K562 (cell line): ENCODE measurements around the gene SDK1.

Experiments used
- GABPB2 ChIP-seq: fragments of 250-450 bp; sonication (Bioruptor Pico); conservative IDR thresholded peaks from 2 replicates; pipeline ENCODE4 v1.5.1; 2021; ENCODE audit warnings: mild to moderate bottlenecking
- KAT2B ChIP-seq: IDR thresholded peaks from one replicate; pipeline ENCODE4 v1.6.1; 2012; ENCODE audit warnings: low read depth, mild to moderate bottlenecking, control low read depth, inconsistent platforms, low read length, moderate library complexity
- MTA3 ChIP-seq: fragments of 450-650 bp; formaldehyde crosslinking; IDR thresholded peaks from 2 replicates; pipeline ENCODE4 v1.6.1; 2017; ENCODE audit warnings: mild to moderate bottlenecking, borderline replicate concordance
- MTF1 ChIP-seq: fragments of 250-450 bp; sonication (Bioruptor Pico); IDR thresholded peaks from 2 replicates; pipeline ENCODE4 v1.9.0; 2021; ENCODE audit warnings: moderate library complexity, mild to moderate bottlenecking, inconsistent platforms, borderline replicate concordance
- NFIC ChIP-seq: fragments of 450-650 bp; IDR thresholded peaks from 2 replicates; pipeline ENCODE4 v1.6.1; 2017; ENCODE audit warnings: mild to moderate bottlenecking, inconsistent platforms
- NFRKB ChIP-seq: fragments of 450-650 bp; IDR thresholded peaks from 2 replicates; pipeline ENCODE4 v1.6.1; 2016; ENCODE audit warnings: low read depth
- TCF7L2 ChIP-seq: fragments of 150-350 bp; IDR thresholded peaks from 2 replicates; pipeline ENCODE4 v1.6.1; 2016; ENCODE audit warnings: low read depth, mild to moderate bottlenecking, low read length, moderate library complexity
- ZFX ChIP-seq: sonication (generic); formaldehyde crosslinking; IDR thresholded peaks from 2 replicates; pipeline ENCODE4 v1.8.0; 2022; ENCODE audit warnings: mild to moderate bottlenecking, missing genetic modification reagents, moderate library complexity
- ZNF263 ChIP-seq: sonication (generic); formaldehyde crosslinking; IDR thresholded peaks from 2 replicates; pipeline ENCODE4 v1.8.0; 2022; ENCODE audit warnings: mild to moderate bottlenecking, missing genetic modification reagents, borderline replicate concordance
- ZNF277 ChIP-seq: fragments of 250-450 bp; sonication (Bioruptor Pico); IDR thresholded peaks from 2 replicates; pipeline ENCODE4 v1.8.0; 2022; ENCODE audit warnings: inconsistent platforms, mild to moderate bottlenecking, moderate library complexity, borderline replicate concordance
- TF ChIP-seq, protein P1 (sequence below): fragments of 250-450 bp; sonication (Bioruptor Pico); IDR thresholded peaks from 2 replicates; pipeline ENCODE4 v1.8.0; 2021; ENCODE audit warnings: moderate library complexity, mild to moderate bottlenecking, inconsistent platforms

- TF ChIP-seq ZFX = no peak
- TF ChIP-seq TCF7L2 = no peak
- TF ChIP-seq NFIC = no peak
- TF ChIP-seq, protein P1, sequence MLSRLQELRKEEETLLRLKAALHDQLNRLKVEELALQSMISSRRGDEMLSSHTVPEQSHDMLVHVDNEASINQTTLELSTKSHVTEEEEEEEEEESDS (CRISPR knock-in tag) = no peak
- no peak for TF ChIP-seq ZNF263 (CRISPR knock-in tag)
- no peak for TF ChIP-seq ZNF277 (CRISPR knock-in tag)
- no peak for TF ChIP-seq MTA3
- TF ChIP-seq NFRKB = no peak
- TF ChIP-seq KAT2B = no peak
- no peak for TF ChIP-seq GABPB2 (CRISPR knock-in tag)
- no peak for TF ChIP-seq MTF1 (CRISPR knock-in tag)
These were observed 429.2 kb downstream of the SDK1 start for GRCh38 chr7:3730276-3730675.
